ENCODE results near the gene RABEP2.
"Not testable (repeated sequence)": the region's sequence is repeated elsewhere in the genome, so short reads cannot be mapped to it uniquely, and the experiment has no call there.

Gene RABEP2

GRCh38 chr16:28932339-28933141 lies 7.5 kb upstream of the RABEP2 start:
- DNase-seq, result no peak

DNA sequence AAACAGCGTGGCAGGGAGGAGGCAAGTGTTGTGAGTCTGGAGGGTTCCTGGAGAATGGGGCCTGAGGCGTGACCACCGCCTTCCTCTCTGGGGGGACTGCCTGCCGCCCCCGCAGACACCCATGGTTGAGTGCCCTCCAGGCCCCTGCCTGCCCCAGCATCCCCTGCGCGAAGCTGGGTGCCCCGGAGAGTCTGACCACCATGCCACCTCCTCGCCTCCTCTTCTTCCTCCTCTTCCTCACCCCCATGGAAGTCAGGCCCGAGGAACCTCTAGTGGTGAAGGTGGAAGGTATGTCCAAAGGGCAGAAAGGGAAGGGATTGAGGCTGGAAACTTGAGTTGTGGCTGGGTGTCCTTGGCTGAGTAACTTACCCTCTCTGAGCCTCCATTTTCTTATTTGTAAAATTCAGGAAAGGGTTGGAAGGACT lies 6.8 kb upstream of the RABEP2 start, which contains the start of gene CD19:
TSS of gene CD19 (plus strand) at position 171 of the 425 bp plus-strand sequence. CDS start at position 201, 30 bp downstream.
- DNase-seq, result no peak

DNA sequence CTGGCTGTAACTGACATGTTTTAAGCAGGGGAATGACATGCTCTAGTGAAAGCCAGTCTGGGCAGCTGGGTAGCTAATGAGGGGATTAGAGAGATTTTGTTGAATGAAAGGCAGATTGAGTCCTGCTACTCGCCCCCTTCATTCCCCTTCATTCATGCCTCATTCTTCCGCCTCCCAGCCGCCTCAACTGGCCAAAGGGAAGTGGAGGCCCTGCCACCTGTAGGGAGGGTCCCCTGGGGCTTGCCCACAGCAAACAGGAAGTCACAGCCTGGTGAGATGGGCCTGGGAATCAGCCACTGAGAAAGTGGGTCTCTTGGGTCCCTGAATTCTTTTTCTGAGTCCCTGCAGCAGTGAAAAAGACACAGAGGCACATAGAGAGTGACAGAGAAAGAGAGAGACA lies 5.6 kb upstream of the RABEP2 start:
- DNase-seq, result no peak

- no peak for DNase-seq
Observed at GRCh38 chr16:28930203-28930602, 5.2 kb upstream of the RABEP2 start.

DNA sequence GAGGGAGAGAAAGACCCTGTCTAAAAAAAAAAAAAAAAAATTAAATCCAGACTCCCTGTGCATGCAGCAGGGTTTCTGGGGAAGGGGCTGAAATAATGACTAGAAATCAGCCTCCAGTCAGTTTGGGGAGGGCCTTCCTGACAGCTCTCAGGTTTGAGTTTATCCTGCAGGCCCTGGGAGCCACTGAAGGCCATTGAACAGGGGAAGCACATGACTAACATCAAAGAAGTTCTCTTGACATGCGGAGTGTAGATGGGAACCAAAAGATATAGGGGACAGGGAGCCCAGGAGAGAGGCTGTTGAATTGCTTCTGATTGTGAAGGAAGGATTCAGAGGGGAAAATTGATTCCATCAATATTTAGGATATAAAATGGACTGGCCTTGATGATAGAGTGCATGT lies 2.8 kb upstream of the RABEP2 start:
- no peak for DNase-seq

DNA sequence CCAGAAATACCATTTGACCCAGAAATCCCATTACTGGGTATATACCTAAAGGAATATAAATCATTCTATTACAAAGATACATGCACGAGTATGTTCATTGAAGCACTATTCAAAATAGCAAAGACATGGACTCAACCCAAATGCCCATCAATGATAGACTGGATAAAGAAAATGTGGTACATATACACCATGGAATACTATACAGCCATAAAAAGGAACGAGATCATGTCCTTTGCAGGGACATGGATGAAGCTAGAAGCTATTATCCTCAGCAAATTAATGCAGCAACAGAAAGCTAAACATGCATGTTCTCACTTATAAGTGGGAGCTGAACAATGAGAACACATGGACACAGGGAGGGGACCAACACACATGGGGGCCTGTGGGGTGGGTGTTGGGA lies 1.2 kb upstream of the RABEP2 start:
- DNase-seq, result not testable (repeated sequence)

- DNase-seq, result peak; percentile 79
Observed at GRCh38 chr16:28925386-28926228, 569 bp upstream of the RABEP2 start.

GRCh38 chr16:28924399-28924761 lies 658 bp downstream of the RABEP2 start:
- DNase-seq, result no peak

DNA sequence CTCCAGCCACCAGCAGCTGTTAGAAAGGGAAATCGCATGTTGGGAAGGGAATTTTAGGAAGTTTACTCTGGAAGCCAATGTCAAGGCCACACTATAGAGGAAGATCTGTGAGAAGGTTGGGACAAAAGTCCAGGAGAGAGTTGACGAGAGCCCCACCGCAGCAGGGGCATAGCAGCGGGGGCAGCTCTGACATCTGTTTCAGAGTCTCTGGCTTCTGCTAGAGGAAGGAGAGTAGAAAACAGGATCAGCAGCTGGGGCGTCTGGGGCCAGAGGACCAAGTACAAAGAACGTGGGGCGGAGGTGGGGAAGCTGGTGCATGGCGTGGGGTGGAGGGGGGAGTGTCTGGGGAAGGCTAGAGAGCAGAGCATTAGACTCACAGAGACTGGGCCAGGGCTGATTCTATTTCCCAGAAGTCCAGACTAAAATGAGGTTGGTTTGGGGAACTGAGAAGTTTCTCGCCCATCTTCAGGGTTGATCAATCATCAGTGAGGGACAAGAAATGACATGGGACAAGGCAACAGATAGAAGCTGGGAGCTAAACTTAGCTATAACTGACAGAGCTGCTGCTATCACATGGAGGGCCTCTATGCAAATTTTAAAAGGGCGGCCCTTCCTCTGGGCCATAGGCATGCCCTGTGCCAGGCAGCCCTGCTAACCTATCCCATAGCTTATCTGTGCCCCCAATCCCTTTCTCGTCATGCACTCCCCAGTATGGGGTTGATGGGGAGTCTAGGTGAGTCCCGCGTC lies 1.2 kb downstream of the RABEP2 start:
- no peak for DNase-seq

DNA sequence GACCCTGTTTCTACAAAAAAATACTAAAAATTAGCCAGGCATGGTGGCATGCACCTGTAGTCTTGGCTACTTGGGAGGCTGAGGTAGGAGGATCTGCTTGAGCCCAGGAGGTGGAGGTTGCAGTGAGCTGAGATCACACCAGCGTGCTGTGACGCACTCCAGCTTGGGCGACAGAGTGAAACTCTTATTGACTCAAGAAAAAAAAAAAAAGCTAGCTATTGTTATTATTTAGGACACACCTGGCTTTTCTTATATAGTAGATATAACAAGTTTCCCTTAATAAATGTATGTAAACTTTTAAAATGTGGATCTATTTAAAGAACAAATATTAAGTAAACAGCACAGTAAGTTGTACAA lies 1.8 kb downstream of the RABEP2 start:
- DNase-seq, result no peak

GRCh38 chr16:28918698-28919097 lies 6.3 kb downstream of the RABEP2 start:
- DNase-seq, result no peak

GRCh38 chr16:28917095-28917494 lies 7.9 kb downstream of the RABEP2 start:
- no peak for DNase-seq

- DNase-seq, result no peak
Observed at GRCh38 chr16:28915181-28915580, 9.9 kb downstream of the RABEP2 start.

DNA sequence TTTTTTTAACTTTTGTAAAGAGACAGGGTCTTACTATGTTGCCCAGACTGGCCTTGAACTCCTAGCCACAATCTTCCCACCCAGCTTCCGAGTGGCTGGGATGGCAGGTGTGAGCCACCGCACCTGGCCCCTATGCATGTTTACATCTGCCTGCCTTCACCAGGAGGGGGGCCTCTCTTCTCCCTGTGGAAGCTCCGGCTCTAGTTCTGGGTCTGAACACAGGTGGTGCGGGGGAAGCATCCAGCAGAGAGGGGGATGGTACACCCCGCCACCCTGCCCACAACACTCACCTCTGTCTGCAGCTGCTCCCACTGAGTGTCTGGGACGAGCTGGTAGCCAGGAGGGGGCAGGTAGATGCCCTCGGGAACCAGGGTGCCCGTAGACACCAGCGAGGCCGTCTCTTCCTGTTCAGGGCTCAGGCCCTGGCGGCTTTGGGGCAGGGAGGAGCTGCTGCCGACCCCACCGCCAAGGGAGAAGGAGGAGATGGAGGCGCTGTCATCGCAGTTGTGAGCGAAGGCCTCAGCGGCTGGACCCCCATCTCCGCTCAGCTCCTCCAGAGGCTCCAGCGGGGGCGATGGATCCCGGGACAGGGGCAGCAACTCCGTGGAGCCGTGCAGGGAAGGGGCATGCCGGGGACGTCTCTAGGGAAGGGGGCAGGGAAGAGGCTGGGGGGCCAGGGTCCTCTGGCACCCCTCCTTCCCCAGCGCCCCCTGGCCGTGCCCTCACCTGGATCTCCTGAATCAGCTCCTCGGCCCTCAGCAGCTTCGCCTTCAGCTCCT lies 10.9 kb downstream of the RABEP2 start:
- no peak for DNase-seq

DNA sequence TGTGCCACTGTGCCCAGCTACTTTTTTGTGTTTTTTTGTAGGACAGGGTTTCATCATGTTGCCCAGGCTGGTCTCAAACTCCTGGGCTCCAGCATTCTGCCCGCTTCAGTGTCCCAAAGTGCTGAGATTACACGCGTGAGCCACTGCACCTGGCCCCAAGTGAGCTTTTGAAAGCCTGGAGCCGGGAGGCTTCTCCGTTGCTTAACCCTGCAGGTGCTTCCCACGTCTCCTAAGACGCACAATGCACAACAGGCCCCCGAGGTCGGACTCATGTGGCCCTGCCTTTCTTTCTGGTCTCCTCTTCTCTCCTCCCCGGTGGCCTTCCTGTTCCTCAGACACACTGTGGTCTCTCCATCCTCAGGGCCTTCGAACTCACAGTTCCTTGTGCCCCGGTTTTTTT lies 12.5 kb downstream of the RABEP2 start:
- no peak for DNase-seq

GRCh38 chr16:28910086-28911031 lies 14.7 kb downstream of the RABEP2 start:
- no peak for DNase-seq

- DNase-seq, result no peak
Observed at GRCh38 chr16:28905800-28906372, 19.2 kb downstream of the RABEP2 start.

- no peak for DNase-seq
Observed at GRCh38 chr16:28905229-28905754, 19.7 kb downstream of the RABEP2 start.

GRCh38 chr16:28904828-28905227 lies 20.2 kb downstream of the RABEP2 start:
- DNase-seq, result no peak

GRCh38 chr16:28904363-28904762 lies 20.7 kb downstream of the RABEP2 start:
- no peak for DNase-seq

Data from activated CD4-positive, CD25-positive, alpha-beta regulatory T cell treated with anti-CD3 and anti-CD28 coated beads, Interleukin-2, amount 50 U/mL, for 72 hours (primary cell).